Tibial nerve (tissue), 3 donors: ENCODE measurements around the gene PHACTR1.

Experiments
- CTCF ChIP-seq, 5 experiments: fragments of 200-600 bp in 3 of 5; fragments of 450-650 bp in 2 of 5; sonication (generic) in 3 of 5; IDR thresholded peaks; one replicate each; pipeline ENCODE4 v1.5.1; 2016 to 2019; ENCODE audit warnings: antibody characterized with exemption in 5 of 5, mild to moderate bottlenecking in 3 of 5, moderate library complexity in 2 of 5
- POLR2A ChIP-seq, 2 donors: fragments of 450-650 bp; IDR thresholded peaks; one replicate each; pipeline ENCODE4 v1.6.1; 2017; ENCODE audit warnings: antibody characterized with exemption in 2 of 2, mild to moderate bottlenecking in 2 of 2, moderate library complexity in 2 of 2

- TF ChIP-seq POLR2A (IDR thresholded peaks at IDR 0.05) (no peak), CTCF (IDR thresholded peaks at IDR 0.05) (no peak)
These were observed 90.2 kb downstream of the PHACTR1 start for GRCh38 chr6:12806796-12807195.
